Muscle of leg (tissue), 11 donors: ENCODE results near the gene ADI1. TPM values are rescaled to one million over a fixed set of nuclear protein-coding genes. Genes with fewer than 3 reads are reported as not detected.
"Not testable (repeated sequence)": the region's sequence is repeated elsewhere in the genome, so short reads cannot be mapped to it uniquely, and the experiment has no call there.

Source experiments
- DNase-seq: peaks from one replicate; pipeline ENCODE4 v3.0.0; 2013
- H3K27ac ChIP-seq: one replicate; pipeline ENCODE4 v1.5.1; 2013; ENCODE audit warnings: mild to moderate bottlenecking, low read length, control low read depth
- H3K27me3 ChIP-seq: one replicate; pipeline ENCODE4 v1.6.1; 2013; ENCODE audit warnings: low read length; ENCODE audit not compliant: control insufficient read depth, insufficient read depth
- H3K36me3 ChIP-seq: one replicate; pipeline ENCODE4 v1.6.1; 2013; ENCODE audit warnings: low read length; ENCODE audit not compliant: control insufficient read depth, insufficient read depth
- H3K4me1 ChIP-seq: one replicate; pipeline ENCODE4 v1.6.1; 2013; ENCODE audit warnings: low read length; ENCODE audit not compliant: control insufficient read depth, insufficient read depth
- H3K4me3 ChIP-seq: one replicate; pipeline ENCODE4 v1.5.1; 2013; ENCODE audit warnings: low read length, control low read depth
- H3K9me3 ChIP-seq: replicated peaks from 2 replicates; pipeline ENCODE4 v1.6.1; 2013; ENCODE audit warnings: low read depth, low read length; ENCODE audit not compliant: control insufficient read depth
- WGBS: methylation state at CpG from one replicate; pipeline ENCODE4 v1.1.5; 2013; ENCODE audit warnings: missing lambda C conversion rate; ENCODE audit not compliant: insufficient coverage; 5-methylcytosine and 5-hydroxymethylcytosine counted together
- polyA plus RNA-seq, 8 donors: library from polyadenylated mRNA; unstranded; fragments of 120-200 nt; gene quantifications; one replicate each; pipeline versions ENCODE4 v1.2.1 to v1.2.3, GENCODE V29; 2013; ENCODE audit warnings: inconsistent platforms in 1 of 8, low replicate concordance in 1 of 8; ENCODE audit not compliant: insufficient read length in 8 of 8, insufficient read depth in 1 of 8
- total RNA-seq: library from RNA; stranded (reverse); fragments of 120-200 nt; gene quantifications from one replicate; pipeline ENCODE4 v1.2.4, GENCODE V29; 2013

Gene ADI1
- total and polyA plus RNA-seq, 9 donors: 48.5 to 66.1 (median 56.3) TPM

GRCh38 chr2:3517948-3518495, 1.3 kb downstream of the ADI1 start:
- Histone ChIP-seq H3K9me3 (no peaks in the 10 kb centered on the region), H3K27me3 (no peaks in the 10 kb centered on the region), H3K27ac (peak overlapping the region; percentile 97), H3K4me1 (peaks cover 18% of the 10 kb centered on the region), H3K4me3 (peak overlapping the region; percentile 84), H3K36me3 (peaks cover 3% of the 10 kb centered on the region)
- WGBS: 0% methylated on average over 1 of the region's 3 CpGs
- DNase-seq: peak; percentile 23

- Histone ChIP-seq H3K27ac (no peak overlapping the region), H3K27me3 (no peaks in the 10 kb centered on the region), H3K4me3 (no peak overlapping the region), H3K9me3 (no peaks in the 10 kb centered on the region), H3K36me3 (peaks cover 15% of the 10 kb centered on the region), H3K4me1 (peaks cover 18% of the 10 kb centered on the region)
- no peak for DNase-seq
- 100% methylated on average over 1 of the region's 3 CpGs for WGBS
These were observed 2.5 kb downstream of the ADI1 start for GRCh38 chr2:3516831-3517230.

GRCh38 chr2:3515438-3515837, 3.9 kb downstream of the ADI1 start:
- not testable (repeated sequence) for DNase-seq, H3K4me3 ChIP-seq, H3K4me1 ChIP-seq, H3K9me3 ChIP-seq, H3K27ac ChIP-seq, H3K27me3 ChIP-seq
- H3K36me3 ChIP-seq: peaks cover 22% of the 10 kb centered on the region
- WGBS: no CpG with 5 or more reads among the region's 5 CpGs

- H3K4me1 ChIP-seq: peaks cover 3% of the 10 kb centered on the region
- H3K9me3 ChIP-seq: no peaks in the 10 kb centered on the region
- H3K36me3 ChIP-seq: peaks cover 33% of the 10 kb centered on the region
- WGBS: no CpG with 5 or more reads among the region's 3 CpGs
- H3K27ac ChIP-seq: no peak overlapping the region
- no peak for DNase-seq
- H3K27me3 ChIP-seq: no peaks in the 10 kb centered on the region
- no peak overlapping the region for H3K4me3 ChIP-seq
These were observed 6.1 kb downstream of the ADI1 start for GRCh38 chr2:3513026-3513810.

GRCh38 chr2:3512086-3512485, 7.2 kb downstream of the ADI1 start:
- Histone ChIP-seq H3K4me1 (no peaks in the 10 kb centered on the region), H3K36me3 (peaks cover 33% of the 10 kb centered on the region), H3K27me3 (no peaks in the 10 kb centered on the region), H3K27ac (no peak overlapping the region), H3K9me3 (no peaks in the 10 kb centered on the region), H3K4me3 (no peak overlapping the region)
- no CpG with 5 or more reads among the region's 2 CpGs for WGBS
- DNase-seq: no peak

- WGBS: 80% methylated on average over 1 of the region's 4 CpGs
- H3K4me1 ChIP-seq: peaks cover 9% of the 10 kb centered on the region
- peak overlapping the region; percentile 42 for H3K27ac ChIP-seq
- no peak for DNase-seq
- no peaks in the 10 kb centered on the region for H3K27me3 ChIP-seq
- no peaks in the 10 kb centered on the region for H3K9me3 ChIP-seq
- H3K36me3 ChIP-seq: peaks cover 39% of the 10 kb centered on the region
- H3K4me3 ChIP-seq: no peak overlapping the region
These were observed 13.6 kb downstream of the ADI1 start for GRCh38 chr2:3505771-3506170.

GRCh38 chr2:3504741-3505140, 14.6 kb downstream of the ADI1 start:
- Histone ChIP-seq H3K27ac (no peak overlapping the region), H3K4me1 (peaks cover 9% of the 10 kb centered on the region), H3K36me3 (peaks cover 44% of the 10 kb centered on the region), H3K9me3 (no peaks in the 10 kb centered on the region), H3K4me3 (no peak overlapping the region), H3K27me3 (no peaks in the 10 kb centered on the region)
- no CpG with 5 or more reads among the region's 5 CpGs for WGBS
- no peak for DNase-seq

GRCh38 chr2:3503483-3503882, 15.8 kb downstream of the ADI1 start:
- Histone ChIP-seq H3K9me3 (no peaks in the 10 kb centered on the region), H3K27ac (no peak overlapping the region), H3K4me3 (no peak overlapping the region), H3K27me3 (no peaks in the 10 kb centered on the region), H3K4me1 (peaks cover 9% of the 10 kb centered on the region), H3K36me3 (peaks cover 48% of the 10 kb centered on the region)
- 83% methylated on average over 12 of the region's 13 CpGs for WGBS
- no peak for DNase-seq

GRCh38 chr2:3503046-3503445, 16.3 kb downstream of the ADI1 start:
- DNase-seq: no peak
- Histone ChIP-seq H3K9me3 (no peaks in the 10 kb centered on the region), H3K27ac (no peak overlapping the region), H3K36me3 (peaks cover 50% of the 10 kb centered on the region), H3K27me3 (no peaks in the 10 kb centered on the region), H3K4me3 (no peak overlapping the region), H3K4me1 (peaks cover 9% of the 10 kb centered on the region)
- WGBS: 87% methylated on average over 14 of the region's 14 CpGs

GRCh38 chr2:3500326-3500899, 18.9 kb downstream of the ADI1 start:
- Histone ChIP-seq H3K36me3 (peaks cover 58% of the 10 kb centered on the region), H3K9me3 (no peaks in the 10 kb centered on the region), H3K4me3 (no peak overlapping the region), H3K27ac (no peak overlapping the region), H3K27me3 (no peaks in the 10 kb centered on the region), H3K4me1 (peaks cover 3% of the 10 kb centered on the region)
- 94% methylated on average over 32 of the region's 34 CpGs for WGBS
- no peak for DNase-seq
